HG02759 (cell line): ENCODE data around the gene PSMD5.

Experiments
- ATAC-seq: cut with Tn5 transposase; IDR thresholded peaks from one replicate; pipeline ENCODE4 v1.9.1; 2021; ENCODE audit warnings: mild to moderate bottlenecking, moderate library complexity; ENCODE audit not compliant: unreplicated experiment

The PSMD5 gene

DNA sequence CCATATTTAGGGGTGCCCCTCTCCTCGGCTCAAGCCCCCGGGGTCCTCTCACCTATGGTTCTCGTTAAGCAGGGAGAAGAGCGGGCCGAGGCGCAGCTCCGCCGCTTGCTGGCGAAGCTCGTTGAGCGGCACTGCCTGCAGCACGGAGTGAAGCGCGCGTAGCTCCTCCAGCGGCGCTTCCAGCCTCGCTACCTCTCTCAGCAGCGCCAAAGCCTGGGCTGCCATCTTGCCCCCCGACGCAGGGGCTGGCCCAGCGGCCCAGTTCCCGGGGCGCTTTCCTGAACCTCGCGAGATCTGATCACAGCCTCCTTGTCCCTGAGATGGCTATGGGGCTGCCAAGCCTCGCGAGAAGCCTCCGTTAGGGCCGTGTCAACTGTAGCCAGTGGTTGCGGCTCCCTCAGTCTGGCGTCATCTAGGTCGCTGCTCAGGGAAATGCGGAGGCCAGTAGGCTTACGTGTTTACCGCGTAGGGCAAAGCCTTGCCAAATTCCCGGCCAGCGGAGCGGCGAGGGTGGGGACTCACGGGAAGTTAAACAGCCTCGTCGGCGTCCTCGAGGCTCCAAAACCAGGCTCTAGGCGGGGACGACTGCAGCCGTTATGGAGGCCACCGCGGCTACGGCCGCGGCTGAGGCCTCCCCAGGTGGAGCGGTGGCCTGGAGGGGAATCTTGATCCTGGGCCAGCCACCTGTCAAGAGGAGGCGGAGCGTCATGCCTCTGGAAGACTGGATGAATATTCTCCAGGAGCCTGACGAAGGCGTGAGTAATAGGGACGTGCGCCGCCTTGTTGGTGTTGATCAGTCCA is at the start of gene PSMD5:
Gene PSMD5, minus strand, starts transcription at position 238 of the 801 bp plus-strand sequence. Its CDS starts 13 bp downstream, at position 225.
- peak; percentile 99 for ATAC-seq

- ATAC-seq: peak; percentile 43
These were observed 49.4 kb upstream of the PSMD5 start for GRCh38 chr9:120891884-120892747.

DNA sequence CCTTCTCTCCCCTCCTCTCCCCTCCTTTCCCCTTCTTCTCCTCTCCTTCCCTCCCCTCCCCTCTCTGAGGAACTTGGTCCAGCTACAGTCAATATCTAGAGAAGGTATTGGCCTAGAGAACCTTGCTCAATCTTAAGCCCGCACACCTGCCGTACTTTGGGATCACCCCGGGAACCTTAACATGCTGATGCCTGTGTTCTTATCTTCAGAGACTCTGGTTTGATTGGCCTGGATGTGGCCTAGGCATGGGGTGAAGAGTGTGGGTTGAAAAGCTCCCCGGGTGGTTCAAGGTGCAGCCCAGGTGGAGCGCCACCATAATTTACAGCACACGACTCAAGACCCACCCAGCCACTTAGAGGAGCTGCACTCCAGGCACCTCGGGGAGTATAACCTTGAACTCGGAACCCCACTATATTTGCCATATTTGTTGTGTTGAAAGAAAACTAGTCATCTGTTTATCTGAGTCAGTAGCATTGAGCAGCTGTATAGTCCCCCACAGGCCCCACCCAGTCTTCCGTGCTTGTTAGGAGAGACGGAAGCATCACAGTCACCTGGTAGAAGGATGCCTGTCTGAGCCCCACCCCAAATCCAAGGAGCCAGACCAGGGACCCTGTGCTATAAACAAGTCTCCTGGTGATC is 48.6 kb upstream of the PSMD5 start:
- no peak for ATAC-seq

DNA sequence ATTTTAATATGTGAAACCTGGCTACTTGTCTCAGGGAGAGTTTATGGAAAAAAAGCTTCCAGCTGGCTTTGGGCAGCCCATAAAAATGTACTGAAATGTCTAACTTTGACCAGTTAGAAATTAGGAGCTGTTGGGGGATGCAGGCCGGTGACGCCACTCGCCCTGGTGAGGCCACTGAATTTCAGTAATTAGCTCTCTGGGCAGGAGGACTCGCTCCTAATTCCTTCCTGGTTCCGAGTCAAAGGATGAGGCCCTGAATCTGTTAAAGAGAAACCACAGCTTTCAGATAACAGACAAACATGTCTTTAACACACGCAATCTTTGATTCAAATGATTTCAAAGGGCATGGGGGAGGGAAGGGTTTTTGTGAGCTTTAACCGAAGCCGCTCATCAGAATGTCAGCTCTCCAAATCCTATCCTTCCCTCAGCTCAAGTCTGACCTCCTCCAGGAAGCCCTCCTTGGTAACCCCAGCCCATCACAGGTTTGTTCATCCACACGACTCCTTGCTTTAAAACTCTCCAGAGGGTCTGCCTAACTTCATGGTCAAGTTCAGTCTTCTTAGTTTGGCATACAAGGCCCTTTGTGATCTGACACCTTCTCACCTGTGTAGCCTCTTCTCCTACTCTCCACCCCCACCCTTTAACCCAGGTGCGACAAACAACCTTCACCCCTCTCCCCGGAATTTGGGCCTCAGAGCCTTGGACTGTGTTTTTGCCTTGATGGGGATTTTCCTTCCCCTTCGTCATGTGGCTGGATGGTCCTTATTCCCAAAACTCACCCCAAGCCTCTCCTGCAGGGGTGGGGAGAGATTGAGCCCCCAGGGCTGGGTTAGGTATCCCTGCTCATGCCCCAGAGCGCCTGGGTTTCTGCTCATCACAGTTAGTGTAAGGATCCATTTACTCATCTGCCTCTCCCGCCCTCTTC is 47.9 kb upstream of the PSMD5 start:
- ATAC-seq: no peak

GRCh38 chr9:120889606-120890271 is 47.0 kb upstream of the PSMD5 start:
- no peak for ATAC-seq

DNA sequence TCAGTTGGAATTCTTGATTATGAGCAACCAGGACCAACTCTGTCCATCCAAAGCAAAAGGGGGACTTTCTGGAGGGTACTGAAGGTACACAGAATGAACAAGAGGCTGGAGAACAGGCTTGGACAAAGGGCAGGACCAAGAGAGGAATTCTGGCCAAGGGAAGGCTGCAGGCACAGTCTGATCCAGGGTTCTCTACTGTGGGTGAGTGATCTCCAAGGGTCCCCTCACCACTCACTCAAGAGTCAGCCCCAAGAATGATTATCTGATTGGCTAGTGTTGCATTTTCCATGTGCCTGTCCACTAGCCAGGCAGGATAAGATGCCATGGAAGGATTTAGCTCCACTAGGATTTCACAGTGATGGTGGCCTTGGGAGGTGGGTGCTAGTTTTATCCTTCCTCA is 45.9 kb upstream of the PSMD5 start:
- ATAC-seq: no peak

DNA sequence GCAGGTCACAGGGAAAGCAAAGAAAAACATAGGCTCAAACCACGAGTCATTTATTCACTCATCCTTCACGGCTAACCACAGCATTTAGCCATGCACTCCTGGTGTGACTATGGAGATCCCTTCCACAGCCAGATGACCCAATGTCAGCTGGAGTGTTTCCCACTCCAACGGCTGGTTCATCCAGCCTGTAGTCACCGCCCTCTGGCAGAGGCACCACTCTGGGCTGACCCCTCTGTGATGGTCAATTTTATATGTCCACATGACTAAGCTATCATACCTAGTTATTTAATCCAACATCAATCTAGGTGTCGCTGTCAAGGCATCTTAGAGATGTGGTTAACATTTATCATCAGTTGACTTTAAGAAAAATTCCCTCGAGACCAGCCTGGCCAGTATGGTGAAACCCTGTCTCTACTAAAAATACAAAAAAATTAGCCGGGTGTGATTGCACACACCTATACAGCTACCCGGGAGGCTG is 43.8 kb upstream of the PSMD5 start:
- no peak for ATAC-seq

GRCh38 chr9:120885958-120886357 is 43.2 kb upstream of the PSMD5 start:
- no peak for ATAC-seq

DNA sequence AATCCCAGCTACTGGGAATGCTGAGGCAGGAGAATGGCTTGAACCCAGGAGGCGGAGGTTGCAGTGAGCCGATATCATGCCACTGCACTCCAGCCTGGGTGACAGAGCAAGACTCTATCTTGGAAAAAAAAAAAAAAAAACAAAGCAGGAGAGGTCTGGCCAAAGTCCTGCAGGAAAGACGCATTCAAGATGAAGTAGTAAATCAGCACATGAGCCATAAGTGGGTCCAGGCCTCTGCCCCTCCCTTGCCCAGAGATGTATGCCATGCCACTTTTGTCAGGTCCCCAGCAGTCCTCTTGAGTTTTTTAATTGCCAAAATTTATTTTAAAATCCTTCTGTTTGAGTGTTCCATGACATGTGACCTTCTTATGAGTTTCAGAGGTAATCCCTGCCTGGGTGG is 42.7 kb upstream of the PSMD5 start:
- no peak for ATAC-seq

GRCh38 chr9:120883608-120883996 is 40.9 kb upstream of the PSMD5 start:
- ATAC-seq: no peak

DNA sequence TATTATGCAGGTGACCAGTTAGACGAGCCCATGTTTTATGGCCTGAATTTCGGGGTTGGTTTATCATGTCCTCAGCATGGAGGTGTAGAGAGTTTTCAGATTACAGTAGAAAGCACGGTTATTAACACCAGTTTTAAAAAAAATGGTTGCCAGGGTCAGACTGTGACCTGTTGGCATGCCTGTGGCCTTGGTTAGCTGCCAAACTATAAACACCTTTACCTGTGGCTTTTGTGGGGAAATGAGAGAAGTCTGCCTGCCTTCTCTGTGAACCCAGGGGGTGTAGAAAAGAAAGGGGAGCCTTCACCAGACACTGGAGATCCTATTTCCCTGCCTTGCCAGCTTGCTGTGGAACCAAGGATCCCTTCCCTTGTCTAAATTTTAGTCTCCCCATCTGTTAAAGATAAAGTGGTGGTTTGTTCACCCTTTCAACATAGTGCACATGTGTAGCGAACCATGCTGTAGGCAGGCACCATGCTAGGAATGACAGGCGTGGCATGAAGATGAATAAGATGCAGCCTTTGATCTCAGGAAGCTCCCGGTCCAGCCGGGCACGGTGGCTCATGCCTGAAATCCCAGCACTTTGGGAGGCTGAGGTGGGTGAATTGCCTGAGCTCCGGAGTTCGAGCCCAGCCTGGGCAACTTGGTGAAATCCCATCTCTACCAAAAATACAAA is 40.3 kb upstream of the PSMD5 start:
- ATAC-seq: no peak

DNA sequence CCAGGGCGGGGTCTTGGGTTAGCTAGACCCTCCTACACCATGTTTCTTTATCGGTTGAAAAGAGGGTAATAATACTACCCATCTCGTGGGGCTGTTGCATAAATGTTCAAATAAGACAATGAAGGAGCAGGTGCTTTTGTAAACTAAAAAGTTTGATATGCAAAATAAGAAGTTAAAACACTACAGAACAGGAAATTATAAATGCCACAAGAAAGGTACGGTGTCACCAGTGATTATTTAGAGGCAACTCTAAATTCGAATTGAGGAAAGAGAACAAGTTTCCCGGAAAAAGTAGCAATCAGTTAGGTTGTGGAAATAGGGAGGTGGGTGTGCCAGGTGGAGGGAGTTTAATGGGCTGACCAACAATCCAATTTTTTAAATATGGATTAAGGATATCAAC is 36.7 kb upstream of the PSMD5 start:
- no peak for ATAC-seq

- no peak for ATAC-seq
These were observed 35.7 kb upstream of the PSMD5 start for GRCh38 chr9:120878188-120879130.

DNA sequence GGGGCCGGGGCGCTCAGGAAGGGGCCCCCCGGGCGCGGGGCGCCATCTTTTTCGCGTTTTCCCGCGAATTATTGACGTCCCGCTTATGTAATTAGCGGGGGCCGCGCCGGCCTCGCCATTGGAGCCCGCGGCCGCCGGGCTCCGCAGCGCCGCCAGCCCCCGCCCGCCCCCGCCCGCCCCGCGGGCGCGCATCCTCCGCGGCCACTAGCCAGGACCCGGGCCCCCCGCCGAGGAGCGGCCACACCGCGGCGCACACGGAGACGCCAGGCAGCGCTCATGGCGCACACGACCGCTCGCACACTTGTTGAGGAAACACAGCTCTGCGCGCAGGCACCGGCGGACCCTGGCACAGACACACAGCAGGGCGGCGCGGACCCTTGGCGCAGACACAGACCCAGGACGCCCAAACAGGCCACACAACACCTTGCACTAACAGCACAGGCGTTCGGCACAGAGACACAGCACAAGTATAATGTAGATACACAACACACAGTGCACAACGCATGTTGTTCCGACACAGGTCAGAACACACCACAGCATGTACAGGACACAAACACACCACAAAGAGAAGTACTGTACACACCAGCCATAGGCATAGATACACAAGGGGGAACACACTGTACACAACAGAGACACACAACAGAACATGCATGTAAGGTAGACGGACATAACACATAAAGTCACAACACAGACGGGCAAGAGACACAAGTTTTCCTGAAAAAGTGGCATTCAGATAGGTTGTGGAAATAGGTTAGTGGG is 34.7 kb upstream of the PSMD5 start:
- peak; percentile 53 for ATAC-seq

DNA sequence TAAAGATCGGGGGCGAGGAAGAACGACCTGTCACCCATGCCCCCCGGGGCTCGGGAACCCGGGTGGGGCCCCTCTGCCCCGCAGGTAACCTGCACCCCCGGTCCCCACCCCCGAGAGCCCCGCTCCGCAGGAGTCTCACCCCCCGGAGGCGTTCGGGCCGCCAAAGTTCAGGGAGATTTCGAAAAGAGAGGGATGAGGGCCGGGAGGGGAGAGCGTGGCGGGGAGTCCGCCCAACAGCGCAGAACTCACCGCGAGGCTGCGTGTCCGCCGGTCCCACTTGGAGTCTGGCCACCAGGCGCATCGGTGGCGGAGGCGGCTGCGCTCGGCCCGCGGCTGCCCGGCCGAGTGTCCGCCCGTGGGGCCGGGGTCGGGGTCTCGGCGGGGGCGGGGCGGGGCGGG is 34.1 kb upstream of the PSMD5 start, which contains the start of gene PHF19:
Gene PHF19, minus strand, starts transcription at position 347 of the 399 bp plus-strand sequence. CDS start 2,447 bp downstream, outside the sequence.
- ATAC-seq: peak; percentile 20

DNA sequence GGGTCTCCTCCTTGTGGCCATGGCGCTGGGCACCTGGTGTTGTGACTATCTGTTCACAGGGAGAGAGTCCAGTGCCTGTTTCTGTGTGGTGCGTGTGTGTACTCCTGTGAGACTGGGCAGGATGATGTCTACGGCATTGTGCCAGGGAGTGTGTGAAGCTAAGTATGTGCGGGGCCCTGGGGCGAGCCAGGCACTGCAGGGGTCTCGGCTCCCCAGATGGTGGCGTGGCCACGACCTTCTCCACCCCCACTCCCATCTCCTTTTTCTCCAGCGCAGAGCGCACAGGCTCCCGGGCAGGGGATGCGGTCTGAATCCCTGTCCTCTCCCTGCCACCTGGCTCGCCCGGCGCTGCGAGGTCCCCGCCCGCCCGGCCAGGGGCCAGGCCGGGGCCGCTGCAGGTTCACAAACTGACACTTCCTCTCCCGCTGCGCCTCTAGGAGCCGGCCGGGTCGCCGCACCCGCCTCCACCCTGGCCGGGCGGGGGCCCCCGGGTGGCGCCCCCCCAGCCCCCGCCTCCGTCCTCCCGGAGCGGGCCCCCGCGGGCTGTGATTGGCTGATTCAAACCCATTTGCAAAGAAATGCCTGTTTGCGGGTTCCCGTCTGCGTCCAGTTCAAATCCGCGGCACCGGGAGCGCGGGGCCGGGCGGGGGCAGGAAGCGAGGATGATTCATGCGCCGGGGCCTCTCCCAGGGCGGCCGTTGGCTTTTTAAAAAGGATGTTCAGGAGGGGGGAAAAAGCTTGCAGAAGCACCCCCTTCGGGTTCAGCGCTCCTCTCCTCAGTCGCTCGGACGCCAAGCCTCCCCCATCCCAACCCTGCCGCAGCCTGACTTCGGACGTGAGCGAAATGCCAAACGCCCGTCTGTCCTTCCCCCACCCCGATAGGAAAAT is 33.5 kb upstream of the PSMD5 start:
- peak; percentile 68 for ATAC-seq
